Brain microvascular endothelial cell (primary cell): ENCODE results near the gene IGSF9B.

Source experiments
- DNase-seq: peaks from one replicate; pipeline ENCODE4 v3.0.0-alpha.2; 2020
- H3K27ac ChIP-seq: fragments of 250-450 bp; sonication (Bioruptor Pico); 2 replicates; pipeline ENCODE4 v1.5.1; 2020; ENCODE audit warnings: mild to moderate bottlenecking, moderate library complexity
- H3K27me3 ChIP-seq: fragments of 250-450 bp; sonication (Bioruptor Pico); replicated peaks from 2 replicates; pipeline ENCODE4 v1.5.1; 2020; ENCODE audit warnings: mild to moderate bottlenecking
- H3K36me3 ChIP-seq: fragments of 250-450 bp; sonication (Bioruptor Pico); replicated peaks from 2 replicates; pipeline ENCODE4 v1.5.1; 2020; ENCODE audit warnings: mild to moderate bottlenecking
- H3K4me3 ChIP-seq: 2 replicates; pipeline ENCODE4 v1.5.1; 2011; ENCODE audit warnings: low read depth, mild to moderate bottlenecking, control low read depth, low read length, moderate library complexity
- CTCF ChIP-seq: IDR thresholded peaks from 2 replicates; pipeline ENCODE4 v1.5.1; 2011; ENCODE audit warnings: low read depth, mild to moderate bottlenecking, moderate library complexity, low read length, control low read depth, inconsistent platforms; ENCODE audit errors: missing control alignments
- in situ Hi-C: cut with HindIII; loops from 2 replicates; pipeline ENCODE4 v1.10.0; 2017; ENCODE audit warnings: low sequenced_read_pairs, low pct_ligation_motif_present

The IGSF9B gene

GRCh38 chr11:133993107-133993506, 36.3 kb upstream of the IGSF9B start:
- no peak for DNase-seq
- no peak for TF ChIP-seq CTCF
- Histone ChIP-seq H3K27ac (no peak overlapping the region), H3K27me3 (no peaks in the 10 kb centered on the region), H3K4me3 (no peak overlapping the region), H3K36me3 (no peaks in the 10 kb centered on the region)
- in situ Hi-C loops: no loop called here

GRCh38 chr11:133992121-133992520, 35.4 kb upstream of the IGSF9B start:
- H3K27me3 ChIP-seq: no peaks in the 10 kb centered on the region
- in situ Hi-C loops: no loop called here
- H3K27ac ChIP-seq: no peak overlapping the region
- H3K36me3 ChIP-seq: no peaks in the 10 kb centered on the region
- no peak overlapping the region for H3K4me3 ChIP-seq
- no peak for TF ChIP-seq CTCF
- no peak for DNase-seq

- Histone ChIP-seq H3K27ac (no peak overlapping the region), H3K4me3 (no peak overlapping the region), H3K36me3 (no peaks in the 10 kb centered on the region), H3K27me3 (no peaks in the 10 kb centered on the region)
- no peak for TF ChIP-seq CTCF
- in situ Hi-C loops: no loop called here
- no peak for DNase-seq
Observed at GRCh38 chr11:133991101-133991500, 34.3 kb upstream of the IGSF9B start.

GRCh38 chr11:133990501-133990900, 33.7 kb upstream of the IGSF9B start:
- in situ Hi-C loops: no loop called here
- no peak for TF ChIP-seq CTCF
- Histone ChIP-seq H3K27ac (no peak overlapping the region), H3K4me3 (no peak overlapping the region), H3K36me3 (no peaks in the 10 kb centered on the region), H3K27me3 (no peaks in the 10 kb centered on the region)
- no peak for DNase-seq

GRCh38 chr11:133988686-133989410, 32.1 kb upstream of the IGSF9B start:
- TF ChIP-seq CTCF: no peak
- Histone ChIP-seq H3K4me3 (no peak overlapping the region), H3K27ac (no peak overlapping the region), H3K36me3 (no peaks in the 10 kb centered on the region), H3K27me3 (no peaks in the 10 kb centered on the region)
- in situ Hi-C loops: no loop called here
- no peak for DNase-seq

- in situ Hi-C loops: no loop called here
- TF ChIP-seq CTCF: no peak
- Histone ChIP-seq H3K4me3 (no peak overlapping the region), H3K27ac (no peak overlapping the region), H3K27me3 (no peaks in the 10 kb centered on the region), H3K36me3 (no peaks in the 10 kb centered on the region)
- no peak for DNase-seq
Observed at GRCh38 chr11:133987171-133987570, 30.4 kb upstream of the IGSF9B start.
